ENCODE results near the gene GSTK1. TPM values are rescaled to one million over a fixed set of nuclear protein-coding genes. Genes with fewer than 3 reads are reported as not detected.

The GSTK1 gene
- polyA plus RNA-seq, 1 of the 3 experiments (the other 2 are of a cell fraction) = 299 TPM

DNA sequence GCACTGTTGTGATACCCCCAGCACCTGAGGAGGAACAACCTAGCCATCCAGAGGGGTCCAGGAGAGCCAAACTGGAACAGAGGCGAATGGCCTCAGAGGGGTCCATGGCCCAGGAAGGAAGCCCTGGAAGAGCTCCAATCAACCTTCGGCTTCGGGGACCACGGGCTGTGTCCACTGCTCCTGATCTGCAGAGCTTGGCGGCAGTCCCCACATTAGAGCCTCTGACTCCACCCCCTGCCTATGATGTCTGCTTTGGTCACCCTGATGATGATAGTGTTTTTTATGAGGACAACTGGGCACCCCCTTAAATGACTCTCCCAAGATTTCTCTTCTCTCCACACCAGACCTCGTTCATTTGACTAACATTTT, 23.3 kb downstream of the GSTK1 start:
- peaks cover 8 to 12% of the 10 kb centered on the region in 2 experiments for H3K36me3 ChIP-seq (replicated peaks in 1 of 2; ENCODE audit: control insufficient read depth in 1 of 2, insufficient read depth in 2 of 2, low read length in 1 of 2)
- no peak overlapping the region for H2AFZ ChIP-seq (ENCODE audit: low read depth)
- DNase-seq = no peak
- H3K9me3 ChIP-seq = no peaks in the 10 kb centered on the region
- ChIA-PET CTCF (interaction anchor here (0.7 to 3.2 kb wide), 3 partner anchors 13 to 94 kb away, joined by 3 to 13 read pairs (median 10); no protein-coding TSS in a partner anchor), POLR2A (no interaction called here)
- H3K4me3 ChIP-seq (ENCODE audit: low read depth in 2 of 2, low read length in 1 of 2) = no peak overlapping the region
- no peaks in the 10 kb centered on the region for H3K9me2 ChIP-seq
- H4K20me1 ChIP-seq (ENCODE audit: insufficient read depth) = peaks cover 15% of the 10 kb centered on the region; the same call in 1 of the 2 replicates
- no peaks in the 10 kb centered on the region for H3K27me3 ChIP-seq (ENCODE audit: insufficient read depth)
- TF ChIP-seq RXRA (IDR thresholded peaks at IDR 0.05; ENCODE audit: borderline replicate concordance, low read depth) (no peak), MXI1 (IDR thresholded peaks at IDR 0.05; ENCODE audit: low read depth, low read length) (no peak), GABPA (IDR thresholded peaks at IDR 0.05; ENCODE audit: low read depth) (no peak), MEF2A (IDR thresholded peaks at IDR 0.05; ENCODE audit: borderline replicate concordance, low read depth) (no peak)
- TF ChIP-seq, protein P1, sequence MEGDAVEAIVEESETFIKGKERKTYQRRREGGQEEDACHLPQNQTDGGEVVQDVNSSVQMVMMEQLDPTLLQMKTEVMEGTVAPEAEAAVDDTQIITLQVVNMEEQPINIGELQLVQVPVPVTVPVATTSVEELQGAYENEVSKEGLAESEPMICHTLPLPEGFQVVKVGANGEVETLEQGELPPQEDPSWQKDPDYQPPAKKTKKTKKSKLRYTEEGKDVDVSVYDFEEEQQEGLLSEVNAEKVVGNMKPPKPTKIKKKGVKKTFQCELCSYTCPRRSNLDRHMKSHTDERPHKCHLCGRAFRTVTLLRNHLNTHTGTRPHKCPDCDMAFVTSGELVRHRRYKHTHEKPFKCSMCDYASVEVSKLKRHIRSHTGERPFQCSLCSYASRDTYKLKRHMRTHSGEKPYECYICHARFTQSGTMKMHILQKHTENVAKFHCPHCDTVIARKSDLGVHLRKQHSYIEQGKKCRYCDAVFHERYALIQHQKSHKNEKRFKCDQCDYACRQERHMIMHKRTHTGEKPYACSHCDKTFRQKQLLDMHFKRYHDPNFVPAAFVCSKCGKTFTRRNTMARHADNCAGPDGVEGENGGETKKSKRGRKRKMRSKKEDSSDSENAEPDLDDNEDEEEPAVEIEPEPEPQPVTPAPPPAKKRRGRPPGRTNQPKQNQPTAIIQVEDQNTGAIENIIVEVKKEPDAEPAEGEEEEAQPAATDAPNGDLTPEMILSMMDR (IDR thresholded peaks at IDR 0.05) = no peak
- TF ChIP-seq, protein P2, sequence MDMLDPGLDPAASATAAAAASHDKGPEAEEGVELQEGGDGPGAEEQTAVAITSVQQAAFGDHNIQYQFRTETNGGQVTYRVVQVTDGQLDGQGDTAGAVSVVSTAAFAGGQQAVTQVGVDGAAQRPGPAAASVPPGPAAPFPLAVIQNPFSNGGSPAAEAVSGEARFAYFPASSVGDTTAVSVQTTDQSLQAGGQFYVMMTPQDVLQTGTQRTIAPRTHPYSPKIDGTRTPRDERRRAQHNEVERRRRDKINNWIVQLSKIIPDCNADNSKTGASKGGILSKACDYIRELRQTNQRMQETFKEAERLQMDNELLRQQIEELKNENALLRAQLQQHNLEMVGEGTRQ (IDR thresholded peaks at IDR 0.05; ENCODE audit: borderline replicate concordance, low read depth, low read length) = no peak
- H3K9ac ChIP-seq = no peak overlapping the region
- H3K79me2 ChIP-seq (ENCODE audit: insufficient read depth) = peaks cover 31% of the 10 kb centered on the region
- peaks cover 2% of the 10 kb centered on the region for H3F3A ChIP-seq (replicated peaks; ENCODE audit: insufficient read depth)
- no peak overlapping the region for H3K27ac ChIP-seq (ENCODE audit: low read depth in 2 of 2, low read length in 1 of 2)
- peaks cover 15 to 26% of the 10 kb centered on the region in 2 experiments; a peak in 3 of 4 replicates for H3K4me1 ChIP-seq (ENCODE audit: control insufficient read depth in 1 of 2, insufficient read depth in 2 of 2, low read depth in 1 of 2, low read length in 1 of 2)
- 87% methylated on average over 5 of the region's 6 CpGs for WGBS (ENCODE audit: low lambda C conversion rate)
- H3K4me2 ChIP-seq = no peak overlapping the region

DNA sequence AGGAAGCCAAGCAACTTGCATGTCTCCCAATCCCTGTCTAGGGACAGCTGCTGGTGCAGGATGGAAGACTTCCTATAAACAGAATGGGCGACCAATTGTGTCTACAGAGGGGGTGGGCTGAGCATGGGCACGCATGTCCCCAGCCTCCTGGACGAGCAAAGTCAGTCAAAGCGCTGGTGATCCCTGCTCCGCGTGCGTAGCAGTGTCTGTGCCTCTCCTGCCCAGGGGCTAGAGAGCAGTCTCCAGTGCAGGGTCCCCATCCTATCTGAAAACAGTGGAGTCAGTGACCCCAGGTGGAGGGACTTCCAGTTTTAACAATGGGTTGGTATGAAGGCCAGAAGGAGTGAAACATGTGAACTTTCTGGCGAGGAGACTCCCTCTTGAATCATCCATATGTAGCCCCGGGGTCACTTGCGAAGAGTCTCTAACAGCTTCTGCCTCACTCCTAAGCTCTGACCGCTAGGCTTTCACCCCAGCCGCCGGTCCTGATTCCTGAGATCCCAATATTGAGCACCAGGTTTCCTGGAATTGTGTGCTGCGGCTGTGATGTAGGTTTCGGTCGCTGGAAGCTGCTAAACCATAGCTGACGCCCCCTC, 24.2 kb downstream of the GSTK1 start:
- H3K79me2 ChIP-seq (ENCODE audit: insufficient read depth) = peaks cover 41% of the 10 kb centered on the region
- CTCF ChIA-PET = interaction anchor here (0.5 to 3.2 kb wide), 8 partner anchors 12 to 130 kb away, joined by 3 to 13 read pairs (median 5); partner anchors contain the start of gene GSTK1
- H4K20me1 ChIP-seq (ENCODE audit: insufficient read depth) = peaks cover 15% of the 10 kb centered on the region; the same call in 1 of the 2 replicates
- H3K36me3 ChIP-seq (replicated peaks in 1 of 2; ENCODE audit: control insufficient read depth in 1 of 2, insufficient read depth in 2 of 2, low read length in 1 of 2) = peaks cover 17 to 20% of the 10 kb centered on the region in 2 experiments
- H3K9me2 ChIP-seq = no peaks in the 10 kb centered on the region
- H3K4me1 ChIP-seq (ENCODE audit: control insufficient read depth in 1 of 2, insufficient read depth in 2 of 2, low read depth in 1 of 2, low read length in 1 of 2) = peaks cover 15 to 26% of the 10 kb centered on the region in 2 experiments; a peak in 3 of 4 replicates
- WGBS (ENCODE audit: low lambda C conversion rate) = 97% methylated on average over 16 of the region's 17 CpGs
- peak overlapping the region; percentile 39; the same call in 1 of the 2 replicates for H3K4me2 ChIP-seq
- no peaks in the 10 kb centered on the region for H3K27me3 ChIP-seq (ENCODE audit: insufficient read depth)
- TF ChIP-seq SMC3 (IDR thresholded peaks at IDR 0.05; ENCODE audit: low read depth, low read length) = no peak
- TF ChIP-seq GABPA (IDR thresholded peaks at IDR 0.05; ENCODE audit: low read depth) = no peak
- no peak for TF ChIP-seq TAF1 (IDR thresholded peaks at IDR 0.05; ENCODE audit: borderline replicate concordance, low read depth, low read length)
- TF ChIP-seq, protein P3, sequence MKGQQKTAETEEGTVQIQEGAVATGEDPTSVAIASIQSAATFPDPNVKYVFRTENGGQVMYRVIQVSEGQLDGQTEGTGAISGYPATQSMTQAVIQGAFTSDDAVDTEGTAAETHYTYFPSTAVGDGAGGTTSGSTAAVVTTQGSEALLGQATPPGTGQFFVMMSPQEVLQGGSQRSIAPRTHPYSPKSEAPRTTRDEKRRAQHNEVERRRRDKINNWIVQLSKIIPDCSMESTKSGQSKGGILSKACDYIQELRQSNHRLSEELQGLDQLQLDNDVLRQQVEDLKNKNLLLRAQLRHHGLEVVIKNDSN (IDR thresholded peaks at IDR 0.05; ENCODE audit: borderline replicate concordance, low read depth) = no peak
- TF ChIP-seq TEAD4 (IDR thresholded peaks at IDR 0.05; ENCODE audit: borderline replicate concordance, insufficient read depth) = no peak
- no peak for TF ChIP-seq YY1 (IDR thresholded peaks at IDR 0.05; ENCODE audit: low read depth)
- TF ChIP-seq REST (IDR thresholded peaks at IDR 0.05; ENCODE audit: low read depth, low read length) = no peak
- TF ChIP-seq CHD2 (IDR thresholded peaks at IDR 0.05; ENCODE audit: low read length, partially characterized antibody) = no peak
- TF ChIP-seq JUND (IDR thresholded peaks at IDR 0.05) = no peak
- peak overlapping the region in 1 of 2 experiments; percentile 37; a peak in 2 of 4 replicates for H3K4me3 ChIP-seq (ENCODE audit: low read depth in 2 of 2, low read length in 1 of 2)
- H3K9me3 ChIP-seq = no peaks in the 10 kb centered on the region
- peak overlapping the region; percentile 16 to 36; a peak in 2 of 4 replicates for H3K27ac ChIP-seq (ENCODE audit: low read depth in 2 of 2, low read length in 1 of 2)
- H3F3A ChIP-seq (replicated peaks; ENCODE audit: insufficient read depth) = peaks cover 2% of the 10 kb centered on the region
- no peak for DNase-seq
- H2AFZ ChIP-seq (ENCODE audit: low read depth) = peak overlapping the region; percentile 88
- no peak overlapping the region for H3K9ac ChIP-seq
- POLR2A ChIA-PET = interaction anchor here (0.5 to 1.7 kb wide), 10 partner anchors 9 to 94 kb away, joined by 3 to 13 read pairs (median 4); partner anchors contain the start of gene GSTK1
